SU-DHL-6 (cell line): ENCODE measurements around the gene ATP6V0A1.

ENCODE experiments used
- H2AFZ ChIP-seq: fragments of 200-600 bp; sonication (generic); 2 replicates; pipeline ENCODE4 v1.6.1; 2014; ENCODE audit warnings: low read depth, mild to moderate bottlenecking, moderate library complexity, mixed read lengths, antibody characterized with exemption, low read length; ENCODE audit not compliant: severe bottlenecking
- H3F3A ChIP-seq: fragments of 200-600 bp; shearing (Covaris generic); 2 replicates; pipeline ENCODE4 v1.6.0; 2016; ENCODE audit warnings: antibody characterized with exemption, mild to moderate bottlenecking; ENCODE audit not compliant: insufficient read depth
- H3K27ac ChIP-seq: fragments of 200-600 bp; sonication (generic); 2 replicates; pipeline ENCODE4 v1.5.1; 2016; ENCODE audit warnings: low read depth, mild to moderate bottlenecking, low read length, moderate library complexity, mixed read lengths
- H3K27me3 ChIP-seq: fragments of 200-600 bp; sonication (generic), shearing (Covaris generic); 2 replicates; pipeline ENCODE4 v1.6.0; 2014; ENCODE audit warnings: mild to moderate bottlenecking, low read length
- H3K36me3 ChIP-seq: fragments of 200-600 bp; sonication (generic); 2 replicates; pipeline ENCODE4 v1.6.1; 2014; ENCODE audit warnings: mild to moderate bottlenecking, low read length, mixed read lengths
- H3K4me2 ChIP-seq: fragments of 300-600, 200-600 bp; shearing (Covaris generic), sonication (generic); 2 replicates; pipeline ENCODE4 v1.6.0; 2014; ENCODE audit warnings: low read length, low read depth, mild to moderate bottlenecking; ENCODE audit not compliant: poor library complexity, severe bottlenecking
- H3K4me3 ChIP-seq: fragments of 200-600 bp; sonication (generic); 2 replicates; pipeline ENCODE4 v1.5.1; 2014; ENCODE audit warnings: antibody characterized with exemption, low read length, mild to moderate bottlenecking, mixed read lengths; ENCODE audit not compliant: insufficient read depth, poor library complexity, severe bottlenecking
- H3K79me2 ChIP-seq: fragments of 200-600 bp; sonication (generic); 2 replicates; pipeline ENCODE4 v1.6.1; 2014; ENCODE audit warnings: mild to moderate bottlenecking, low read length, moderate library complexity; ENCODE audit not compliant: insufficient read depth
- H3K9ac ChIP-seq: fragments of 200-600 bp; sonication (generic); 2 replicates; pipeline ENCODE4 v1.7.0; 2014; ENCODE audit warnings: mild to moderate bottlenecking, low read length
- H3K9me2 ChIP-seq: fragments of 200-600 bp; sonication (generic); replicated peaks from 2 replicates; pipeline ENCODE4 v1.6.1; 2014; ENCODE audit warnings: low read length; ENCODE audit not compliant: insufficient read depth
- H3K9me3 ChIP-seq: fragments of 200-600 bp; sonication (generic); 2 replicates; pipeline ENCODE4 v1.6.1; 2014; ENCODE audit warnings: low read length, mixed read lengths; ENCODE audit not compliant: insufficient read depth
- H4K20me1 ChIP-seq: fragments of 200-600 bp; sonication (generic); 2 replicates; pipeline ENCODE4 v1.6.1; 2014; ENCODE audit warnings: low read depth, mild to moderate bottlenecking, antibody characterized with exemption, low read length, moderate library complexity, mixed read lengths
- EZH2phosphoT487 ChIP-seq: fragments of 200-600 bp; sonication (generic), shearing (Covaris generic); conservative IDR thresholded peaks from 2 replicates; pipeline ENCODE4 v1.6.1; 2018; ENCODE audit warnings: mild to moderate bottlenecking, antibody characterized with exemption, low read length, moderate library complexity, mixed read lengths
- TF ChIP-seq, protein P1 (sequence below): fragments of 200-600 bp; sonication (generic); IDR thresholded peaks from one replicate; pipeline ENCODE4 v1.5.1; 2017; ENCODE audit warnings: antibody characterized with exemption, mild to moderate bottlenecking, low read length, moderate library complexity; ENCODE audit not compliant: insufficient read depth, poor library complexity, severe bottlenecking

Gene ATP6V0A1

DNA sequence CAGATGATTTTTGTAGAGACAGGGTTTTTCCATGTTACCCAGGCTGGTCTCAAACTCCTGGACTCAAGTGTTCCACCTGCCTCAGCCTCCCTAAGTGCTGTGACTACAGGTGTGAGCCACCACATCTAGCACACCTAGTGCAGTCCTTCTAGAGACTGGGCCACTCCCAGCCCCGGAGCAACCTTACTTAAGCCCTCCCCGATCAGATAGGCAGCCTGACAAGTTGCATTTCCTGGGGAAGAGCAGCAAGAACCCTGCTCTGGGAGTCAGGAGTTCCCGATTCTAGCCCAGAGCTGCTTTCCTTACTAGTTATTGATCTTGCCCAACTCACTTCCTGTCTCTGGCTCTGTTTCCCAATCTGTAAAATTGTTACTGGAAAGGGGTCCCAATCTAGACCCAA lies 70.4 kb downstream of the ATP6V0A1 start:
- H3K4me2 ChIP-seq = no peak overlapping the region
- H3K9me2 ChIP-seq = no peaks in the 10 kb centered on the region
- no peak overlapping the region for H2AFZ ChIP-seq
- no peaks in the 10 kb centered on the region for H3K27me3 ChIP-seq
- H3K36me3 ChIP-seq = no peaks in the 10 kb centered on the region
- H3K9me3 ChIP-seq = no peaks in the 10 kb centered on the region
- no peak overlapping the region for H3K9ac ChIP-seq
- no peak overlapping the region for H3K4me3 ChIP-seq
- TF ChIP-seq, protein P1, sequence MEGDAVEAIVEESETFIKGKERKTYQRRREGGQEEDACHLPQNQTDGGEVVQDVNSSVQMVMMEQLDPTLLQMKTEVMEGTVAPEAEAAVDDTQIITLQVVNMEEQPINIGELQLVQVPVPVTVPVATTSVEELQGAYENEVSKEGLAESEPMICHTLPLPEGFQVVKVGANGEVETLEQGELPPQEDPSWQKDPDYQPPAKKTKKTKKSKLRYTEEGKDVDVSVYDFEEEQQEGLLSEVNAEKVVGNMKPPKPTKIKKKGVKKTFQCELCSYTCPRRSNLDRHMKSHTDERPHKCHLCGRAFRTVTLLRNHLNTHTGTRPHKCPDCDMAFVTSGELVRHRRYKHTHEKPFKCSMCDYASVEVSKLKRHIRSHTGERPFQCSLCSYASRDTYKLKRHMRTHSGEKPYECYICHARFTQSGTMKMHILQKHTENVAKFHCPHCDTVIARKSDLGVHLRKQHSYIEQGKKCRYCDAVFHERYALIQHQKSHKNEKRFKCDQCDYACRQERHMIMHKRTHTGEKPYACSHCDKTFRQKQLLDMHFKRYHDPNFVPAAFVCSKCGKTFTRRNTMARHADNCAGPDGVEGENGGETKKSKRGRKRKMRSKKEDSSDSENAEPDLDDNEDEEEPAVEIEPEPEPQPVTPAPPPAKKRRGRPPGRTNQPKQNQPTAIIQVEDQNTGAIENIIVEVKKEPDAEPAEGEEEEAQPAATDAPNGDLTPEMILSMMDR = no peak
- no peak for TF ChIP-seq EZH2phosphoT487
- H3K79me2 ChIP-seq = no peaks in the 10 kb centered on the region
- H3F3A ChIP-seq = peaks cover 30% of the 10 kb centered on the region
- H3K27ac ChIP-seq = no peak overlapping the region
- no peaks in the 10 kb centered on the region for H4K20me1 ChIP-seq

DNA sequence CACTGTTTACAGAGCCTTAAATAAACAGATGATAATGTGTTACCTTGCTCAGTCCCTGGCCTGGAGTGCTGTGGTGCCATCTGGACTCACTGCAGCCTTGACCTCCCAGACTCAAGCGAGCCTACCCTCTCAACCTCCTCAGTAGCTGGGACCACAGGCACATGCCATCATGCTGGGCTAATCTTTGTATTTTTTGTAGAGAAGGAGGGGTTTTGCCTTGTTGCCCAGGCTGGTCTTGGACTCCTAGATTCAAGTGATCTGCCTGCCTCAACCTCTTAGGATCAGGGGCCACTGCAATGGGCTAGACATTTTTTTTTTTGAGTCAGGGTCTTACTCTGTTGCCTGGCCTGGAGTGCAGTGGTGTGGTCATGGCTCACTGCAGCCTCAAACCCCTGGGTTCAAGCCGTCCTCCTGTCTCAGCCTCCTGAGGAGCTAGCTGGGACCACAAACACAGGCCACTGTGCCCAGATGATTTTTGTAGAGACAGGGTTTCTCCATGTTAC lies 72.3 kb downstream of the ATP6V0A1 start:
- Histone ChIP-seq H3K9me2 (no peaks in the 10 kb centered on the region), H3F3A (peaks cover 37% of the 10 kb centered on the region), H3K4me3 (no peak overlapping the region), H3K27me3 (no peaks in the 10 kb centered on the region), H4K20me1 (no peaks in the 10 kb centered on the region), H3K9me3 (no peaks in the 10 kb centered on the region), H3K79me2 (no peaks in the 10 kb centered on the region), H3K9ac (peak overlapping the region; percentile 43), H3K4me2 (peak overlapping the region; percentile 48), H3K36me3 (no peaks in the 10 kb centered on the region), H3K27ac (peak overlapping the region; percentile 82), H2AFZ (peak overlapping the region; percentile 92)
- TF ChIP-seq, protein P1 = no peak
- TF ChIP-seq EZH2phosphoT487 = no peak

DNA sequence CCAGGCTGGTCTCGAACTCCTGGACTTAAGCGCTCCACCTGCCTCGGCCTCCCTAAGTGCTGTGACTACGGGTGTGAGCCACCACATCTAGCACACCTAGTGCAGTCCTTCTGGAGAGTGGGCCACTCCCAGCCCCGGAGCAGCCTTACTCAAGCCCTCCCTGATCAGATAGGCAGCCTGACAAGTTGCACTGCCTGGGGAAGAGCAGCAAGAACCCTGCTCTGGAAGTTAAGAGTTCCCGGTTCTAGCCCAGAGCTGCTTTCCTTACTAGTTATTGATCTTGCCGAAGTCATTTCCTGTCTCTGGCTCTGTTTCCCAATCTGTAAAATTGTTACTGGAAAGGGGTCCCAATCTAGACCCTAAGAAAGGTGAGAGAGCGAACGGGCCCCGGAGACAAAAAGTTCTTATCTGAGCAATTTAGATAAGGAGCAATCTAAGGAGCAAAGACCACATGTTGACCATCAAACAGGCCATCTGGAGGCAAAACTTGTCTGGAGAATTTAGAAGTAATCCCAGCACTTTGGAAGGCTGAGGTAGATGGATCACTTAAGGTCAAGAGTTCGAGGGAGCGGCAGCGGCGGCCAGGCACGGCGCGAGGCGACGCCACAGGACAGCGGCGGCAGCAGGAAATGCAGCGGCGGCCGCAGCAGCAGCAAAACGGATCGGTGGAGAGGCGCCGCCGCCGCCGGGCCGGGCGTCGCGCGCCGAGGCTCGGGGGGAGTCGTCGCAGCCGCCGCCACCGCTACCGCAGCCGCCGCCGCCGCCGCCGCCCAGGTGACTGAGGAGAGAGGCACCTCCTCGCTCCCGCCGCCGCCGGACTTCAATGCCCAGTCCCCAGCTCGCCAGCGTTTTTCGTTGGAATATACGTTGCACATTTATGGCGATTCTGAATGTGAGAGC lies 73.0 kb downstream of the ATP6V0A1 start:
- H2AFZ ChIP-seq = peak overlapping the region; percentile 92
- H3K9me2 ChIP-seq = no peaks in the 10 kb centered on the region
- no peaks in the 10 kb centered on the region for H4K20me1 ChIP-seq
- H3K4me2 ChIP-seq = peak overlapping the region; percentile 86
- no peaks in the 10 kb centered on the region for H3K79me2 ChIP-seq
- peak overlapping the region; percentile 63 for H3K4me3 ChIP-seq
- peak overlapping the region; percentile 82 for H3K27ac ChIP-seq
- H3K9ac ChIP-seq = peak overlapping the region; percentile 58
- peaks cover 37% of the 10 kb centered on the region for H3F3A ChIP-seq
- H3K9me3 ChIP-seq = no peaks in the 10 kb centered on the region
- TF ChIP-seq, protein P1 = no peak
- TF ChIP-seq EZH2phosphoT487 = no peak
- no peaks in the 10 kb centered on the region for H3K36me3 ChIP-seq
- no peaks in the 10 kb centered on the region for H3K27me3 ChIP-seq
